GM12878 (cell line): ENCODE measurements around the gene CCR8. TPM values are rescaled to one million over a fixed set of nuclear protein-coding genes. Genes with fewer than 3 reads are reported as not detected.
A peak's percentile ranks its signal among the peaks of the same experiment; 100 is the strongest.

Experiments
- ATAC-seq: fragments of 200-7000 bp; cut with Tn5 transposase; 3 replicates; pipeline ENCODE4 v1.9.1; 2020; ENCODE audit warnings: mild to moderate bottlenecking, moderate library complexity
- BruUV-seq: library from RNA; stranded (reverse); fragments of 400-500 nt; replicated peaks from 2 replicates; lab custom pipeline; 2021; lab: Mats Ljungman, UMichigan
- CTCF ChIA-PET: fragments of 300-600 bp; sonication (Branson Sonifier 250); formaldehyde crosslinking; extraction: SDS; loops from one replicate; lab custom pipeline; 2021; ENCODE audit warnings: inconsistent platforms; lab: Yijun Ruan, JAX
- POLR2A ChIA-PET: fragments of 350-600 bp; formaldehyde crosslinking; extraction: SDS; loops from one replicate; lab custom pipeline; 2021; ENCODE audit warnings: inconsistent platforms; lab: Charles Lee
- RAD21 ChIA-PET: fragments of 300-600 bp; sonication (Branson Sonifier 250); formaldehyde crosslinking; loops from one replicate; lab custom pipeline; 2023; ENCODE audit warnings: antibody characterized with exemption; ENCODE audit not compliant: unreplicated experiment; lab: Charles Lee
- SMC1A ChIA-PET: fragments of 300-600 bp; sonication (Branson Sonifier 250); formaldehyde crosslinking; loops from one replicate; lab custom pipeline; 2023; ENCODE audit not compliant: unreplicated experiment, uncharacterized antibody; lab: Charles Lee
- DNase-seq: peaks from one replicate; pipeline ENCODE4 v3.0.0-alpha.2; 2011; ENCODE audit warnings: low read depth, low spot score
- FAIRE-seq: peaks from 3 replicates; lab custom pipeline; 2011; peaks lifted over from hg19 to GRCh38; lab: Jason Lieb, UNC
- H2AFZ ChIP-seq: 2 replicates; pipeline ENCODE4 v1.6.0; 2011; ENCODE audit warnings: low read depth, low read length, control low read depth; ENCODE audit not compliant: control insufficient read depth
- H3K27ac ChIP-seq: 2 replicates; pipeline ENCODE4 v1.5.1; 2011; ENCODE audit warnings: control low read depth; ENCODE audit not compliant: control insufficient read depth, insufficient read depth
- H3K27me3 ChIP-seq, 2 experiments: replicated peaks in 1 of 2; 2 replicates each; pipeline versions ENCODE4 v1.6.0 to v1.6.1; 2011; ENCODE audit warnings: low read length in 1 of 2; ENCODE audit not compliant: control insufficient read depth in 2 of 2, insufficient read depth in 2 of 2
- H3K36me3 ChIP-seq, 2 experiments: 2 replicates each; pipeline ENCODE4 v1.5.1; 2011; ENCODE audit warnings: low read length in 1 of 2; ENCODE audit not compliant: control insufficient read depth in 2 of 2, insufficient read depth in 2 of 2
- H3K4me1 ChIP-seq: 2 replicates; pipeline ENCODE4 v1.6.1; 2011; ENCODE audit warnings: mild to moderate bottlenecking, low read length, moderate library complexity, mixed read lengths; ENCODE audit not compliant: control insufficient read depth, insufficient read depth
- H3K4me2 ChIP-seq: 2 replicates; pipeline ENCODE4 v1.6.0; 2011; ENCODE audit warnings: control low read depth; ENCODE audit not compliant: control insufficient read depth, insufficient read depth
- H3K4me3 ChIP-seq: fragments of 200-600 bp; sonication (generic); 2 replicates; pipeline ENCODE4 v1.5.1; 2016
- H3K79me2 ChIP-seq: 2 replicates; pipeline ENCODE4 v1.6.0; 2011; ENCODE audit warnings: low read length; ENCODE audit not compliant: control insufficient read depth, insufficient read depth
- H3K9ac ChIP-seq: 2 replicates; pipeline ENCODE4 v1.8.0; 2011; ENCODE audit warnings: low read length, control low read depth, mixed read lengths; ENCODE audit not compliant: control insufficient read depth, insufficient read depth
- H3K9me3 ChIP-seq: replicated peaks from 3 replicates; pipeline ENCODE4 v1.5.1; 2011; ENCODE audit warnings: mild to moderate bottlenecking, low read length; ENCODE audit not compliant: control insufficient read depth, insufficient read depth
- H4K20me1 ChIP-seq: 2 replicates; pipeline ENCODE4 v1.6.0; 2011; ENCODE audit not compliant: control insufficient read depth, insufficient read depth
- BCL11A ChIP-seq: IDR thresholded peaks from 2 replicates; pipeline ENCODE4 v1.6.1; 2011; ENCODE audit warnings: low read depth, low read length
- BRCA1 ChIP-seq: IDR thresholded peaks from 2 replicates; pipeline ENCODE4 v1.6.1; 2011; ENCODE audit warnings: low read depth, low read length, improper control_type of control experiment
- CBX3 ChIP-seq: fragments of 200-600 bp; sonication (generic); IDR thresholded peaks from 2 replicates; pipeline ENCODE4 v1.6.1; 2016; ENCODE audit warnings: low read depth, borderline replicate concordance
- CBX5 ChIP-seq: sonication (generic); IDR thresholded peaks from 2 replicates; pipeline ENCODE4 v1.6.1; 2016; ENCODE audit warnings: low read depth, moderate library complexity, mild to moderate bottlenecking, inconsistent platforms
- CHD1 ChIP-seq: IDR thresholded peaks from 2 replicates; pipeline ENCODE4 v1.6.1; 2012; ENCODE audit warnings: low read depth, low read length, improper control_type of control experiment
- CUX1 ChIP-seq: IDR thresholded peaks from 2 replicates; pipeline ENCODE4 v1.6.1; 2012; ENCODE audit warnings: improper control_type of control experiment, low read depth, low read length; ENCODE audit not compliant: insufficient replicate concordance
- ESRRA ChIP-seq: IDR thresholded peaks from 2 replicates; pipeline ENCODE4 v1.6.1; 2012; ENCODE audit warnings: mild to moderate bottlenecking, low read length, improper control_type of control experiment
- NR2F1 ChIP-seq: fragments of 450-650 bp; conservative IDR thresholded peaks from 2 replicates; pipeline ENCODE4 v1.6.1; 2017; ENCODE audit warnings: mild to moderate bottlenecking
- NRF1 ChIP-seq: conservative IDR thresholded peaks from 2 replicates; pipeline ENCODE4 v1.6.1; 2011; ENCODE audit warnings: mild to moderate bottlenecking, low read depth, low read length, improper control_type of control experiment
- RAD21 ChIP-seq: IDR thresholded peaks from 2 replicates; pipeline ENCODE4 v1.6.1; 2011; ENCODE audit warnings: mild to moderate bottlenecking, low read depth, low read length, moderate library complexity; ENCODE audit not compliant: insufficient read depth
- RAD51 ChIP-seq: fragments of 450-650 bp; IDR thresholded peaks from 2 replicates; pipeline ENCODE4 v1.6.1; 2016; ENCODE audit warnings: moderate library complexity, mild to moderate bottlenecking, inconsistent platforms
- SREBF2 ChIP-seq: IDR thresholded peaks from 2 replicates; pipeline ENCODE4 v1.6.1; 2012; ENCODE audit warnings: mild to moderate bottlenecking, low read length
- SUZ12 ChIP-seq: fragments of 200-600 bp; sonication (generic); IDR thresholded peaks from one replicate; pipeline ENCODE4 v1.6.1; 2018; ENCODE audit warnings: antibody characterized with exemption, mild to moderate bottlenecking; ENCODE audit not compliant: unreplicated experiment
- ZNF217 ChIP-seq: fragments of 450-650 bp; IDR thresholded peaks from 2 replicates; pipeline ENCODE4 v1.6.1; 2017; ENCODE audit warnings: antibody characterized with exemption, mild to moderate bottlenecking
- whole genome bisulfite sequencing: methylation state at CpG from one replicate; pipeline ENCODE4 v1.1.6; 2016; ENCODE audit warnings: low lambda C conversion rate; ENCODE audit not compliant: insufficient replicate concordance, insufficient coverage; ENCODE audit errors: missing lambda C conversion rate; 5-methylcytosine and 5-hydroxymethylcytosine counted together
- in situ Hi-C: fragments of 300-500 bp; cut with MboI; formaldehyde crosslinking; loops from 9 replicates; pipeline ENCODE4 v1.14.3; 2018; ENCODE audit warnings: mixed read lengths
- intact Hi-C: fragments of 100-400 bp; cut with micrococcal nuclease; formaldehyde crosslinking; loops from one replicate; pipeline ENCODE4 v1.14.2; 2022; ENCODE audit not compliant: unreplicated experiment
- polyA plus RNA-seq, 11 experiments: library from polyadenylated mRNA; depleted of rRNA in 4 of 11; unstranded in 6 of 11; stranded (reverse) in 5 of 11; fragments of >200 nt; fragmentation: Nextera tagmentation in 4 of 11; fragmentation: Illumina TruSeq in 1 of 11; extraction: Ambion mirVana in 4 of 11; extraction: Trizol in 1 of 11; gene quantifications; 1 replicate in 1 of 11; 2 replicates in 10 of 11; pipeline versions ENCODE4 v1.2.1 to v1.2.3, GENCODE V29; 2011 to 2016; ENCODE audit warnings: inconsistent platforms in 2 of 11, missing spikeins in 2 of 11, low read depth in 1 of 11
- total RNA-seq, 4 experiments: library from RNA; depleted of rRNA in 3 of 4; stranded (reverse); fragments of >200 nt in 3 of 4; fragmentation: Illumina TruSeq in 1 of 4; extraction: Trizol in 1 of 4; gene quantifications; 2 replicates each; pipeline versions ENCODE4 v1.2.1 to v1.2.3, GENCODE V29; 2013 to 2021
- TF ChIP-seq, protein P1 (sequence below): fragments of 450-650 bp; IDR thresholded peaks from 2 replicates; pipeline ENCODE4 v1.6.1; 2017; ENCODE audit warnings: mild to moderate bottlenecking, low read depth, inconsistent platforms; ENCODE audit not compliant: poor library complexity, severe bottlenecking
- TF ChIP-seq, protein P2 (sequence below): IDR thresholded peaks from 2 replicates; pipeline ENCODE4 v1.6.1; 2011; ENCODE audit warnings: borderline replicate concordance, low read depth, mild to moderate bottlenecking, moderate library complexity, low read length; ENCODE audit not compliant: insufficient read depth, poor library complexity, severe bottlenecking

The CCR8 gene
- total and polyA plus RNA-seq, 10 of the 15 experiments (the other 5 are each of a cell fraction or from before 2014, with no cell fraction given): 5.2 to 28.8 (median 15.6) TPM

GRCh38 chr3:39378088-39378487 lies 48.6 kb downstream of the CCR8 start:
- ChIA-PET POLR2A (interaction anchor here (0.8 to 1.8 kb wide), 8 partner anchors 12 to 90 kb away, joined by 3 to 7 read pairs (median 5); partner anchors contain the start of genes CCR8 and RPSA), SMC1A (interaction anchor here (0.6 to 7.4 kb wide), 20 partner anchors 10 to 200 kb away, joined by 3 to 234 read pairs (median 4); partner anchors contain the start of gene XIRP1), RAD21 (interaction anchor here (0.7 to 9.6 kb wide), 16 partner anchors 8 to 187 kb away, joined by 3 to 232 read pairs (median 4); partner anchors contain the start of genes CCR8, RPSA and XIRP1), CTCF (interaction anchor here (0.7 to 7.2 kb wide), 22 partner anchors 11 to 273 kb away, joined by 3 to 323 read pairs (median 4); partner anchors contain the start of genes RPSA and XIRP1)
- intact Hi-C loops: loop anchor here (1.0 to 5.0 kb wide), 6 partner anchors 49 to 277 kb away; partner anchors contain the start of gene CCR8
- Histone ChIP-seq H3K36me3 (no peaks in the 10 kb centered on the region), H3K27ac (no peak overlapping the region; the same call in 1 of the 2 replicates), H3K79me2 (no peaks in the 10 kb centered on the region; the same call in 1 of the 2 replicates), H3K9ac (no peak overlapping the region), H3K4me1 (peaks cover 14% of the 10 kb centered on the region), H3K4me2 (no peak overlapping the region), H3K27me3 (no peaks in the 10 kb centered on the region), H4K20me1 (no peaks in the 10 kb centered on the region), H3K4me3 (no peak overlapping the region), H3K9me3 (no peaks in the 10 kb centered on the region), H2AFZ (peak overlapping the region; percentile 15; the same call in 1 of the 2 replicates)
- FAIRE-seq (peak; percentile 49), ATAC-seq (peak; percentile 92), DNase-seq (no peak)
- no TSS peak for BruUV-seq
- 12% methylated on average over 4 of the region's 4 CpGs for WGBS
- in situ Hi-C loops: no loop called here
- TF ChIP-seq CBX3 (no peak), RAD21 (peak; percentile 96), RAD51 (no peak), NR2F1 (no peak), ESRRA (no peak), CHD1 (no peak), SREBF2 (no peak), CUX1 (no peak), NRF1 (no peak), BCL11A (no peak), ZNF217 (no peak), SUZ12 (no peak), CBX5 (no peak), BRCA1 (no peak)
- TF ChIP-seq, protein P1, sequence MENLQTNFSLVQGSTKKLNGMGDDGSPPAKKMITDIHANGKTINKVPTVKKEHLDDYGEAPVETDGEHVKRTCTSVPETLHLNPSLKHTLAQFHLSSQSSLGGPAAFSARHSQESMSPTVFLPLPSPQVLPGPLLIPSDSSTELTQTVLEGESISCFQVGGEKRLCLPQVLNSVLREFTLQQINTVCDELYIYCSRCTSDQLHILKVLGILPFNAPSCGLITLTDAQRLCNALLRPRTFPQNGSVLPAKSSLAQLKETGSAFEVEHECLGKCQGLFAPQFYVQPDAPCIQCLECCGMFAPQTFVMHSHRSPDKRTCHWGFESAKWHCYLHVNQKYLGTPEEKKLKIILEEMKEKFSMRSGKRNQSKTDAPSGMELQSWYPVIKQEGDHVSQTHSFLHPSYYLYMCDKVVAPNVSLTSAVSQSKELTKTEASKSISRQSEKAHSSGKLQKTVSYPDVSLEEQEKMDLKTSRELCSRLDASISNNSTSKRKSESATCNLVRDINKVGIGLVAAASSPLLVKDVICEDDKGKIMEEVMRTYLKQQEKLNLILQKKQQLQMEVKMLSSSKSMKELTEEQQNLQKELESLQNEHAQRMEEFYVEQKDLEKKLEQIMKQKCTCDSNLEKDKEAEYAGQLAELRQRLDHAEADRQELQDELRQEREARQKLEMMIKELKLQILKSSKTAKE: no peak
- TF ChIP-seq, protein P2, sequence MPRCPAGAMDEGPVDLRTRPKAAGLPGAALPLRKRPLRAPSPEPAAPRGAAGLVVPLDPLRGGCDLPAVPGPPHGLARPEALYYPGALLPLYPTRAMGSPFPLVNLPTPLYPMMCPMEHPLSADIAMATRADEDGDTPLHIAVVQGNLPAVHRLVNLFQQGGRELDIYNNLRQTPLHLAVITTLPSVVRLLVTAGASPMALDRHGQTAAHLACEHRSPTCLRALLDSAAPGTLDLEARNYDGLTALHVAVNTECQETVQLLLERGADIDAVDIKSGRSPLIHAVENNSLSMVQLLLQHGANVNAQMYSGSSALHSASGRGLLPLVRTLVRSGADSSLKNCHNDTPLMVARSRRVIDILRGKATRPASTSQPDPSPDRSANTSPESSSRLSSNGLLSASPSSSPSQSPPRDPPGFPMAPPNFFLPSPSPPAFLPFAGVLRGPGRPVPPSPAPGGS: no peak
